Activated CD8-positive, alpha-beta memory T cell treated with anti-CD3 and anti-CD28 coated beads for 36 hours (primary cell): ENCODE measurements around the gene CLEC3A. TPM values are rescaled to one million over a fixed set of nuclear protein-coding genes. Genes with fewer than 3 reads are reported as not detected.

Source experiments
- total RNA-seq, 2 experiments: library from RNA; stranded (reverse); gene quantifications; one replicate each; pipeline ENCODE4 v1.2.3, GENCODE V29; 2021

The CLEC3A gene
- total RNA-seq, 2 experiments from 2014 or later: not detected

Other genes starting within 250 kb of the CLEC3A start
- not detected for gene VAT1L, start 234.0 kb upstream of the CLEC3A start, total RNA-seq
- gene WWOX, start 77.1 kb downstream of the CLEC3A start, total RNA-seq: 10 to 100 TPM; 15.9 to 18.1 TPM